Right lobe of liver (tissue), 4 donors: ENCODE measurements around the gene VCL.

ENCODE experiments used
- CTCF ChIP-seq, 4 donors: fragments of 200-600 bp in 3 of 4; fragments of 450-650 bp in 1 of 4; IDR thresholded peaks; one replicate each; pipeline versions ENCODE4 v1.5.1 to v1.8.0; 2016 to 2022; ENCODE audit warnings: antibody characterized with exemption in 4 of 4, mild to moderate bottlenecking in 2 of 4
- POLR2A ChIP-seq: fragments of 450-650 bp; IDR thresholded peaks from one replicate; pipeline ENCODE4 v1.6.1; 2017; ENCODE audit warnings: antibody characterized with exemption, mild to moderate bottlenecking
- donor health status: DM: no; HTN: no; CAD: no.
- donor health status: DM: no; HTN: no; CAD: no.
- donor health status: DM: no; HTN: yes; CAD: no.

- TF ChIP-seq CTCF (IDR thresholded peaks at IDR 0.05): no peak
- TF ChIP-seq POLR2A: no peak
Observed at GRCh38 chr10:73974309-73974946, 23.5 kb upstream of the VCL start.
